Stimulated activated CD4-positive, alpha-beta T cell treated with anti-CD3 and anti-CD28 coated beads, TNF-alpha, amount 100 ng/mL, for 24 hours (primary cell): Measurements from ENCODE around the gene IRX4.
"Not testable (repeated sequence)": the region's sequence is repeated elsewhere in the genome, so short reads cannot be mapped to it uniquely, and the experiment has no call there.

Source experiments
- DNase-seq, 3 experiments: peaks; one replicate each; pipeline ENCODE4 v3.0.0-alpha.2; 2020; ENCODE audit warnings: low read depth in 3 of 3

Gene IRX4

DNA sequence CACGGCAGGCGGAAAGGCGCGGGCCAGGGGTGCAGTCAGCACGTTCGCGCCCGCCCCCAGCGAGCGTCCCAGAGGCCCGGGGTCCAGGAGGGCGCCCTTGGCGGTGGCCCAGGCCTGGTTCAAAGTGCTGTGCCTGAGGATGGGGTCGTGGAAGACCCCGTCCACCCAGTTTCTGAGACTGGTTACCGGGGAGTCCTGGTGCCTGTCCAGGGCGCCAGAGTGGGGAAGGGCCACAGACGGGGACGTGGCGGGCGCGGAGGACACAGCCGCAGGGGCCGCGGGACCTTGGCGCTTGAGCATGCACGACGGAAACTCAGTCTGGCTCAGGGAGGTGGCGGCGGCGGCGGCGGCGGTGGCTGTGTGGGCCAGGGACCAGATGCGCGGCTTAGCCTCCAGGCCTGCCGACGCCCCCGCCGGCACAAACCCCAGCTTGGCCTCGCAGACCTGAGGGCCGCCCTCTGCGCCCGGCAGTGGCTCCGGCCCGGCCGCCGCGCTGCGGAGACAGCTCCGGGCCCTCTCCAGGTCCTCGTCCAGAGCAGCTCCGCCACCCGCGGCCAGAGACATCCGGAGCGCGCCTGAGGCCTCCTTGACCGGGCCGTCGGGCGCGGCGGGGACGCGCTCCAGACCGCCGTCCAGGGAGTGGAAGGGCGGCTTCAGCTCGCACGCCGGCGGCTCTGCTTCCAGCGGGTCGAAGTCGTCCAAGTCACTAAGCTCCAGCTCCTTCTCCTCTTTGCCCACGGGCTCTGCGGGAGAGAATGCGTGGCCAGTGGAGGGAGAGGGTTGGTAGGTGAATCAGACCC is 4.5 kb downstream of the IRX4 start:
- DNase-seq = no peak

- DNase-seq = no peak
These were observed 5.3 kb downstream of the IRX4 start for GRCh38 chr5:1877103-1878049.

GRCh38 chr5:1876660-1877064 is 6.1 kb downstream of the IRX4 start:
- DNase-seq = no peak

- DNase-seq = no peak
These were observed 6.7 kb downstream of the IRX4 start for GRCh38 chr5:1875843-1876659.

GRCh38 chr5:1875281-1875842 is 7.4 kb downstream of the IRX4 start:
- DNase-seq = no peak

DNA sequence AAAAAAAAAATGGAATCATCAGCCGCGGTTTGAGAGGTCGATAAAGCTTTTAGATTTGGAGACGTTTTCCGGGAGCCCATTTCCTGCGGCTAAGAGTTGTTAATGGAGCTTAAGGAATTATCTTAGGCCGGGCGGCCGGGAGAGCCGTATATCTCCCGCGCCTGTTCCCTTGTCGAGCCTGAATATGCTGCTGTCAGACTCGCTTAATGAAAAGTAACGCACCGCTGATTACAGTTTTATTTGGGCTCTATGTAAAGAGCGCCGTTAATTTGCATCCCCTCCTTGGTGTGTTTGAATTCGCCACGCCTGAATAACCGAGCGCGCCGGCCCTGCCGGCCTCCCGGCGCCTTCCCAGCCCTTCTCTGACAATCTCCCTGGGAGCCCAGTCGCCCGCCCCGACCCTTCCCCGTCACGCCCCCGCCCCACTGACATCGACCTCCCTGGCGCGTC is 7.9 kb downstream of the IRX4 start:
- DNase-seq = no peak

DNA sequence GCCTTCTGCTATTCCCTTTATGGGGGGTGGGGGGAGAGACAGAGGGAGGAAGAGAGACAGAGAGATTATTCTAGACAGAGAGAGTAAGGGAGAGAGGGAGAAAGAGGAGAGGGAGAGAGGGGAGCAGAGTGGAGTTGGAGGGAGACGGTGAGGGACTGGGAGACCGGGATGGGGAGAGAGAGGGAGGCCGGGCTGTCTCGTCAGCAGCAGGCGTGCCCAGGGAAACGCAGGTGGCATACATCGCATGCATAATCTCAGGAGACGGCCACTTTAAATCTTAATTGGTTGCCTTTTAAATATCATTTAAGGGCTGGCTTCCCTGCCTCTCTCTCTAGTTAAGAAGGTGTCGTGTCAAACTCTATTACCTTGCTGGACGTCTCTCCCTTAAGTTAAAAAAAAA is 8.4 kb downstream of the IRX4 start:
- DNase-seq = no peak

- no peak for DNase-seq
These were observed 9.3 kb downstream of the IRX4 start for GRCh38 chr5:1873243-1873959.

DNA sequence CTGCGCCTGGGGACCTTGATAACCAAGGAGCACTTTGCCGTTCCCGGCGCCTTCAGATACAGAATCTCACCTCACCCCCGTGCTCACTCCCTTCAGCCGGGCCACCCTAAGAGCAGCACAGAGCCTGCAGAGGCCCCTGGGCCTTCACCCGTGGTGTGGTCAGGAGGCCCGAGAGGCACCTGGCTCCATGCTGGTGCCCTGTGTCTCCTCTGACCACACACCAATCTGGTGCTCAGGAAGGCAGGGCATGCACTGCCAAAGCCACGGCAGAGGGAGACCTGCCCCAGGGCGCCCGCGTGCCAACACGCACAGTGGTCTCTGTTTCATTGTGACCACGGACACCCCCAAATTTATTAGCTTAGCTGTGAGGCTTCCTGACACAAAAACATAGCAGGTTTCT is 11.3 kb downstream of the IRX4 start:
- no peak for DNase-seq

- DNase-seq = not testable (repeated sequence)
These were observed 12.1 kb downstream of the IRX4 start for GRCh38 chr5:1870435-1871272.

DNA sequence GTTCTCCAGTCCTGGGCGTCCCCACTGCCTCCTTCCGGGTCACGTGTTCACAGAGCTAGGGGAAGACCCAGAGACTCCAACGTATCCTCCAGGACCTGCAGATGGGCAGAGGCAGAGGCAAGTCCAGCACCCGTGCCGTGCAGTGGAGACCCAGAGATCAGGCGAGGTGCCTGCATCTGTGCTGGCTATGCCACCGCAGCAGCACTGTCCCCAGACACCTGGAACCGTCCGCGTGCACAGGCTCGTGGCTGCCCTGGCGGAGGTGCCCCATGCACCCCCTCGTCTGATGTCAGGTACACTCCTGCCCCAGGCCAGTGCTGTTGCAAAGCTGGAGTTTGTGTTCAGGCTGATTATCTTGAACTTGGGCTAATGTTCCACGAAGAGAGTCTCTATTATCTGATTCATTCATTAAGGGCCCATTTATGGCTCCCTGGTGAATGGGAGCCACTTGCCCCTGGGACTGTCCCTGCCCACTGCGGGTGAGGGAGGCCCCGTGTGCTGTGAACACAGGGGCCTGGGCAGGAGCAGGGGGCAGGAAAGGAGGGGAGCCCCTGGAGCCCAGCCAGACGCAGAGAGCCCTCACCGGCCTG is 13.7 kb downstream of the IRX4 start:
- DNase-seq = no peak

DNA sequence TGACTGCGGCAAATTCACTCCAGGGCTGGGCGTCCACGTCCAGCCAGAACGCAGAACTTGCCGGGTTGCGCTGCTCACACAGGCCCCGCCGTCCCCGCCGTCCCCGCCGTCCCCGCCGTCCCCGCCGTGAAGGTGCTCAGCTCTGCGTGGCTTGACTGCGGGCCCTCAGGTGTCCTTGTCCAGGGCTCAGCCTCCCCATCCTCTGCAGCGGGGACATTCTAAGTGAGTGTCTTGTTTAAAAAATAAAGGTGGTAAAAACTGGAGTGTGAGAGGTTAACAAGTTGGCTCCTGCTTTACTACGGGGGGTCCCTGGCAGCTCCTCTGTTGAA is 14.9 kb downstream of the IRX4 start:
- DNase-seq = no peak

DNA sequence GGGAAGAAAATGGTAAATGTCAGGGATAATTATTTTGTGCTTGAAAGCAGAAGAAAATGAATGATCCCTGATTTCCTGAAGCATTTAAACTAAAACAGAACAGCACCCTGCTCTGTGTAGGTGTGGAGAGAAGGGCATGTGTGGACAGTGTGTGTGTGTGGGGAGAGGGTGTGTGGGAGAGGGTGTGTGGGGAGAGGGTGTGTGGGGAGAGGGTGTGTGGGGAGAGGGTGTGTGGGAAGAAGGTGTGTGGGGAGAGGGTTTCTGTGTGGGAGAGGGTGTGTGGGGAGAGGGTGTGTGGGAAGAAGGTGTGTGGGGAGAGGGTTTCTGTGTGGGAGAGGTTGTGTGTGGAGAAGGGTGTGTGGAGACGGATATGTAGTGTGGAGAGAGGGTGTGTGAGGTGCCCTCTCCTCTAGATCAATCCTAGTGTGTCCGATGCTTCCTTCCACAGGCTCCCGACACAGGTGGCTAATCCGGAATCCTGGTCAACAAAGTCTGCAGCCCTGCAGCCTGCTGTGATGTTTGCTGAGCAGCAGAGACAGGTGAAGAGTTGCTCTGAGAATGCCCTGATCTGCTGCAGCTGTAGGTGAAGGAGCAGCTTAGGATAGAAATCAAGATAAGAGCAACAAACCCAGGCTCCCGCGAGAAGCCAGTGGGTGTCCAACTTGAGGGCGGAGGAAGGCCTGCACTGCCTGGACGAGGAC is 15.5 kb downstream of the IRX4 start:
- DNase-seq = no peak

DNA sequence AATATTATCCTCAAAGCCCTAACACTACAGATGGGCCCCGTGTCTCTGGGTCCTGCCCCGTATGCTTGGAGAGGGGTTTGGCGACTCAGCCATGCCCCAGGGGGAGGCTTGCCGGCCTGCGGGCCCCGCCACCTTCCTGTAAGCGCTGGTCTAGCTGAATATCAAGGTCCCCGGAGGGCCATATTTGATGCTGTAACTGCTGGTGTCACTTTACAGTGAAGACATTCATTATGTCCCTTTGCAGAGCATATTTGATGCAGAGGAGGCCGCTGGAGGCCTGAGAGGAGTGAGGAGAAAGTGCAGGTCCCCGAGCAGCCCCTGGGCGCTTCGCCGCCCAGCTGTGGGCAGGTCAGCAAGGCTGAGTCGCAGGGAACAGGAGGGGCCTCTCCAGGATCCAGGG is 16.8 kb downstream of the IRX4 start:
- DNase-seq = no peak

GRCh38 chr5:1865486-1865885 is 17.2 kb downstream of the IRX4 start:
- DNase-seq = no peak

DNA sequence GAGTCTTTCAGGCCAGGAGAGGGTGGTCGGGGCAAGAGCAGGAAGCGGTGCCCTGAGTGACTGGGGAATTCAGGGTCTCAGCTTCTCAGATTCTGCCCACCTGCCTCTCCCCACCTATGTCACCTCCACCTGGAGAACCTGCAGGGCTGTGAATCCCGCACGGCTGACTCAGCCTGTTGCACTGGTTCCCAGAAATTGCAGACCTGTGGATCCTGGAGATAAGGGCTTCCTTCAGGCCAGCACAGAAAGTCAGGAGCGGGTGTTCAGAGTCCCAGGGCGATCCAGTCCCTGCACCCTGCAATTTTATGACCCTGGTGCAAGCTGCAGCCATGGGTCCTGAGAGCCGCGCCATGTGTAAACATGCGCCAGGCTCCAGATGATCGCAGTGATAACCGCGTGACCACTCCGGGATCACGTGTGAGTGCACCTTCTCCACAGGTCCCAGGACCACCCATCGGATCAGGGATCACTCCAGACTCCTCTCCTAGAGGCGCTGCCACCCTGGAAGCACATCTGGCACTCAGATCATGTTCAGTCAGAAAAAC is 17.8 kb downstream of the IRX4 start:
- no peak for DNase-seq

DNA sequence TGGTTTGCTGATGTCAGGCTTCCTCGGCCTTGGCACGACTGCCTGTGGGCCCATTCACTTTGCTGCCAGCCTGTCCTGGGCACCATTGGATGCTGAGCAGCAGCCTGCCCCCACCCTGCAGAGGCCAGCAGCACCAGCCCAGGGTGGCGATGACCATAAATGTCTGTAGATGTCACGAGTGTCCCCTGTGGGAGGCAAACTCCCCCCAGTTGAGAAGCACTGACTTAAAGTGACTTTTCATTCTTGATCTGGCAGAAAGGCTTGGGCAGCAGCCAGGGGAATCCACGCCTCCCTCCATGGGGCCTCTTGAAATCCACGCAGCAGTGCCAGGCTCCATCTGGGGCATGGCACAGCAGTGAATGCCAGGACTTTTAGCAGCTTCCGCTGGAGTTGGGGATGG is 21.8 kb downstream of the IRX4 start:
- DNase-seq = no peak

DNA sequence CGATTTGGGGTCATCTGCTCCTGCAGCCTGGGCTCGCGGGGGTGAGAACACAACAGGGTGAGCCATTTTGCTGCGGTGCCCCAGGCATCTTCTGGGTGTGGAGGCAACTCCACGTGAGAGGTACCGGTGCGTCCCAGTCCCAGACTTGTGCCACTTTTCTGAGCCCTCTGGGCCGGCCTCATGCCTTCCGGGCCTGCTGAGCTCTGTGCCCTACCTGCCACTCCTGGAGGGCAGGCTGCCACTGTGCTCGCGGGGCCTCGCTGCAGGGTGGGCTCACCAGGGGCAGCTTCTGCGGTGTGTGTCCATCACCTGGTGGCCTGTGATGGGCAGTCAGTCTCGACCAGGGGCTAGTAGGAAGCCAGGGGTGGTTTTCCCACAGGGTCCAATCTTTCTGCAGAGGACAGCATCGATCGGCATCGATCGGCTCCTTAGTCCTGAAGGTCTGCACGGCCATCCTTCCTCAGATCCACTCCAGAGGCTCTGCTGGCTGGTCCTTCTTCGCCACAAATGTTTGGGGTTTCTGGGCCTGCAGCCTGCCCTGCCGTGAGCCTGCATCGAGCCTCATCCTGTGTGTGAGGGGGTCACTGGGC is 22.6 kb downstream of the IRX4 start:
- no peak for DNase-seq
